DOHH2 (cell line): ENCODE measurements around the gene TMC8.
"Not testable (repeated sequence)": the region's sequence is repeated elsewhere in the genome, so short reads cannot be mapped to it uniquely, and the experiment has no call there.

Experiments
- EZH2phosphoT487 ChIP-seq: fragments of 200-600 bp; sonication (generic); IDR thresholded peaks from 2 replicates; pipeline ENCODE4 v1.6.1; 2017; ENCODE audit warnings: borderline replicate concordance, mild to moderate bottlenecking, antibody characterized with exemption, low read length, moderate library complexity, mixed read lengths
- TF ChIP-seq, protein P1 (sequence below): fragments of 200-600 bp; sonication (generic); IDR thresholded peaks from one replicate; pipeline ENCODE4 v1.5.1; 2014; ENCODE audit warnings: antibody characterized with exemption, mild to moderate bottlenecking, low read depth, low read length; ENCODE audit not compliant: poor library complexity, severe bottlenecking

DNA sequence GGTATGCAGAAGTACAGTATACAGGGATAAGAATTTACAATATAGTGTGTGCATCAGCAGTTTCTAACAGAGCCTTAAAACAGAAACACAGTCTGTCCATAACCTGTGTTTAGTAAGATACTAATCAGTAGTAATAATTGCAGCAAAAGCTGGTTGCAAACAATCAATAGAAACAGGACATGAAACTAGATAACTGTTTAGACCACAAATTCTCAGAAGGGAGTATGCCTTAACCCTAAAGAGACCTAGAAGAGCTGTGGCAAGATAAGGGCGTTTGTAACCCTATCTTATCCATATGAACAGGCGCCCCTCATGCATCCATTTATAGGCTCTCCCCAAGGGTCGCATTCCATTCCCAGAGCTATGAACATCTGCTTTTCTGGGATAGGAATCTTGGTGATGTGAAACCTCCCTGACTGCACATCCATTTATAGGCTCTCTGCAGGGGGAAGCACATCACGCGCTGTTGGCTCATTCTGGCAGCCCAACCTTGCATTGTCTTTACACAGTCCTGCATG lies 48.2 kb upstream of the TMC8 start:
- TF ChIP-seq, protein P1, sequence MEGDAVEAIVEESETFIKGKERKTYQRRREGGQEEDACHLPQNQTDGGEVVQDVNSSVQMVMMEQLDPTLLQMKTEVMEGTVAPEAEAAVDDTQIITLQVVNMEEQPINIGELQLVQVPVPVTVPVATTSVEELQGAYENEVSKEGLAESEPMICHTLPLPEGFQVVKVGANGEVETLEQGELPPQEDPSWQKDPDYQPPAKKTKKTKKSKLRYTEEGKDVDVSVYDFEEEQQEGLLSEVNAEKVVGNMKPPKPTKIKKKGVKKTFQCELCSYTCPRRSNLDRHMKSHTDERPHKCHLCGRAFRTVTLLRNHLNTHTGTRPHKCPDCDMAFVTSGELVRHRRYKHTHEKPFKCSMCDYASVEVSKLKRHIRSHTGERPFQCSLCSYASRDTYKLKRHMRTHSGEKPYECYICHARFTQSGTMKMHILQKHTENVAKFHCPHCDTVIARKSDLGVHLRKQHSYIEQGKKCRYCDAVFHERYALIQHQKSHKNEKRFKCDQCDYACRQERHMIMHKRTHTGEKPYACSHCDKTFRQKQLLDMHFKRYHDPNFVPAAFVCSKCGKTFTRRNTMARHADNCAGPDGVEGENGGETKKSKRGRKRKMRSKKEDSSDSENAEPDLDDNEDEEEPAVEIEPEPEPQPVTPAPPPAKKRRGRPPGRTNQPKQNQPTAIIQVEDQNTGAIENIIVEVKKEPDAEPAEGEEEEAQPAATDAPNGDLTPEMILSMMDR: not testable (repeated sequence)
- TF ChIP-seq EZH2phosphoT487: not testable (repeated sequence)
